T-helper 2 cell treated with Interferon-gamma antibody and Interleukin-4, amounts not matched to agents 5 μg/mL and 100 μg/mL, for 36 hours (primary cell): ENCODE results near the gene HMMR.
"Not testable (repeated sequence)": the region's sequence is repeated elsewhere in the genome, so short reads cannot be mapped to it uniquely, and the experiment has no call there.

Experiments
- DNase-seq: peaks from one replicate; pipeline ENCODE4 v3.0.0; 2021; ENCODE audit warnings: low spot score
- H3K27ac Mint-ChIP-seq: one replicate; pipeline ENCODE4 v1.8.0; 2021; ENCODE audit warnings: mild to moderate bottlenecking, mixed read lengths
- H3K27me3 Mint-ChIP-seq: one replicate; pipeline ENCODE4 v1.8.0; 2021; ENCODE audit warnings: low read depth, mixed read lengths
- H3K36me3 Mint-ChIP-seq: one replicate; pipeline ENCODE4 v1.8.0; 2021; ENCODE audit warnings: low read depth, mixed read lengths
- H3K4me1 Mint-ChIP-seq: one replicate; pipeline ENCODE4 v1.8.0; 2021; ENCODE audit warnings: low read depth, mixed read lengths
- H3K4me3 Mint-ChIP-seq: one replicate; pipeline ENCODE4 v1.8.0; 2022; ENCODE audit warnings: mild to moderate bottlenecking, moderate library complexity, mixed read lengths
- H3K9me3 Mint-ChIP-seq: one replicate; pipeline ENCODE4 v1.8.0; 2021; ENCODE audit warnings: mixed read lengths

Gene HMMR

DNA sequence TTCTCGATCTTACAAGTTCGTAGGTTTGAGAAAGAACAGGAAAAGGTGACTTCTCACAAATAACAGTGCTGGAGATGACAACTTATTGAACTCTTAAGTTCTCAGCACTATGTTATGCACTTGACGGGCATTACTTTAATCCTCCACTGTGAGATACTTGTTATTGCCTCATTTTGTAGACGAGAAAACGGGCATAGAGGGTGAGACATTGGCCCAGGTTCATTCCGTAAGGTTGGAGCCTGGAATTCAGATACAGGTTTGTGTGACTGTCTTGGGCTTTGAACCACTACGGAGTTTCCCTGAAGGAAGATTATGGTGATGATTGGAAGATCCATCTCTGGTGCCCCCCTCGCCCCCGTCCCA is 45.6 kb downstream of the HMMR start:
- peaks cover 57% of the 10 kb centered on the region for H3K4me1 Mint-ChIP-seq
- no peaks in the 10 kb centered on the region for H3K9me3 Mint-ChIP-seq
- peak overlapping the region; percentile 98 for H3K27ac Mint-ChIP-seq
- DNase-seq, result no peak
- H3K4me3 Mint-ChIP-seq, result peak overlapping the region; percentile 98
- H3K27me3 Mint-ChIP-seq, result no peaks in the 10 kb centered on the region
- peaks cover 20% of the 10 kb centered on the region for H3K36me3 Mint-ChIP-seq

DNA sequence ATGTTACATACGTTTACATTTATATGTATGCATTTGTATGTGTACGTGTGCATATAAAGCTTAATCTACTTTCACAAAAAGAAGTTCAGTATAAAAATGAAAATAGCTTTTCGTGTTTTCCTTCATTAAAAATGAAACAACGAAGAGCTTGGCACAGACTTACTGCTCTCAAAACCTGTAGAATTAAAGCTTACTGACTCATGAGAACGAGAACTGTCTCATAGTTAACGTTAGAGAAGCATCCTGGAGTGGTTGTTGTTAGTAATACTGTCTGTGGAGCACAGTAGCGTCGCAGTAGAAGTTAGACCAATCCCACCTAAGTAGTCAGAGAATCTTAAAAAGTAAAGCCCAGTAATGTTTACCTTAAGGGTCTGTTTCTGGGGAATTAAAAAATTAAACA is 46.3 kb downstream of the HMMR start:
- Mint-ChIP-seq H3K4me1 (peaks cover 58% of the 10 kb centered on the region), H3K27me3 (no peaks in the 10 kb centered on the region), H3K4me3 (peak overlapping the region; percentile 98), H3K36me3 (peaks cover 21% of the 10 kb centered on the region), H3K27ac (peak overlapping the region; percentile 98), H3K9me3 (no peaks in the 10 kb centered on the region)
- no peak for DNase-seq

DNA sequence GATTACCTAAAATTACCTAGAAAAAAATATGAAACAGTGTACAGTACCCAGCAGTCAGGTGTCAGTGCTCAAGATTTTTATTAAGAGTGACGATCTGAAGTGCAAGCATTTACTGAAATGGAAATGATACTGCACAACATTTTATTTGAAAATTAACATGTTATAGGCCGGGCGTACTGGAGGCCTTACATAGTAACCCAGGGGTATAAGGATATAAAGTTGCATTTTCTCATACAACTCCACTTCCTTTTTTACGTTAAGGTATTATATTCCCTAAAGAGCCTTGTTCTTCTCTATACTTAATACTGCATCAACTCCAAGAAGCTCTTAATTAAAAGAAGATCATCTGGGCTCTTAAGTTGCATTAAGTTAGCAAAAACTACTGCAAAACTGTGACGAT is 48.3 kb downstream of the HMMR start:
- H3K27me3 Mint-ChIP-seq, result no peaks in the 10 kb centered on the region
- H3K27ac Mint-ChIP-seq, result peak overlapping the region; percentile 83
- no peaks in the 10 kb centered on the region for H3K9me3 Mint-ChIP-seq
- H3K36me3 Mint-ChIP-seq, result peaks cover 39% of the 10 kb centered on the region
- H3K4me1 Mint-ChIP-seq, result peaks cover 55% of the 10 kb centered on the region
- H3K4me3 Mint-ChIP-seq, result peak overlapping the region; percentile 98
- no peak for DNase-seq

DNA sequence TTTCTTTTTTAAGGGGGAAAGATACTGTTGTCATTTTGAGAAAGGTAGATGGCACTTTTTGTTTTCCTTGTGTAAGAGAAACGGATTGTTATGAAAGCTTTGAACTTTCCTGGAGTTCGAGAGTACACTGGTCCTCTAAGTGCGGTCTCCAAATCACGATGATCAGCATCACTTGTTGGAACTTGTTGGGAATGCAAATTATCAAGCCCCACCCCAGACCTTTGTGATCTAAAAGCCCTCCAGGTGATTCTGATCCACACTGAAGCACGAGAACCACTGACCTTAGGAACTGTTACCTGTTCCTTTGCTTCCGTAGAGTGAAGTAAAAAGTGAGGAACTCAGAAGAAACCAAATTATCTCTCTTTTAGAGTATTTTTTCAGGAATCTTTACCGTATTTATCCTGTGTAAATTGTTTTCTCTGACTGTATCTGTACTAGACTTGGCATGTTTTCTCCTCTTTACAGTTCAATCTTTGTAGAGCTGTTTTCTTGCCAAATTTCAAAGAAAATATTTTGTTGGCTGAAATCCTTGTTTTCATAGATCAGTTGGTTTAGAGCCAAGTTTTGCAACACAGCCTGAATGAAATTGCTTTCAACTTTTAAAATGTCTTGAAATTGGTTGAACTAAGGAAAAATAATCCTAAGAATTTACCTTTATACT is 49.0 kb downstream of the HMMR start:
- Mint-ChIP-seq H3K4me3 (peak overlapping the region; percentile 98), H3K9me3 (no peaks in the 10 kb centered on the region), H3K4me1 (peaks cover 50% of the 10 kb centered on the region), H3K27me3 (no peaks in the 10 kb centered on the region), H3K36me3 (peaks cover 43% of the 10 kb centered on the region), H3K27ac (peak overlapping the region; percentile 83)
- no peak for DNase-seq

DNA sequence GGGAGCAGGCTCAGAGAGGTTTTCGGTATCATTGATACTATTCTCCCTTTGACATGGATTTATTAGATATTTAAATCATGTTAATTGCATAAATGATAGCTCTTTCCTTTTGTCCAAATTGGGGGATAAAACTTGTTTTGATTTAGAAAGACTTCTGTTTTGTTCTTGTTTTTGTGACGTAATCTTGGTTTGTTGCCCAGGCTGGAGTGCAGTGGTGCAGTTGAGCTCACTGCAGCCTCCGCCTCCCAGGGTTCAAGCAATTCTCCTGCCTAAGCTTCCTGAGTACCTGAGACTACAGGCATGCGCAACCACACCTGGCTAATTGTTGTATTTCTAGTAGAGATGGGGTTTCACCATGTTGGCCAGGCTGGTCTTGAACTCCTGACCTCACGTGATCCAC is 52.1 kb downstream of the HMMR start:
- Mint-ChIP-seq H3K4me3 (no peak overlapping the region), H3K9me3 (no peaks in the 10 kb centered on the region), H3K4me1 (peaks cover 40% of the 10 kb centered on the region), H3K36me3 (peaks cover 64% of the 10 kb centered on the region), H3K27ac (no peak overlapping the region), H3K27me3 (no peaks in the 10 kb centered on the region)
- no peak for DNase-seq

DNA sequence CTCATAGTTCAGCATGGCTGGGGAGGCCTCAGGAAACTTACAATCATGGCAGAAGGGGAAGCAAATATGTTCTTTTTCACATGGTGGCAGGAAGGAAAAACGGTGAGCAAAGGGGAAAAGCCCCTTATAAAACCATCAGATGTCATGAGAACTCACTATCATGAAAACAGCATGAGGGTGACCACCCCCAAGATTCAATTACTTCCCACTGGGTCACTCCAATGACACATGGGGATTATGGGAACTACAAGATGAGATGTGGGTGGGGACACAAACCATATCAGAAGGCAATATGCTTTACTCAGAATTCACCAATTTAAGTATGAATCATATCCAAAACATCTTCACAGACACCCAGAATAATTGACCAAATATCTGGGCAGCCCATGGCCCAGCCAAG is 64.7 kb downstream of the HMMR start:
- Mint-ChIP-seq H3K9me3 (no peaks in the 10 kb centered on the region), H3K4me1 (no peaks in the 10 kb centered on the region), H3K27me3 (no peaks in the 10 kb centered on the region), H3K27ac (no peak overlapping the region), H3K4me3 (no peak overlapping the region), H3K36me3 (peaks cover 13% of the 10 kb centered on the region)
- DNase-seq, result no peak

DNA sequence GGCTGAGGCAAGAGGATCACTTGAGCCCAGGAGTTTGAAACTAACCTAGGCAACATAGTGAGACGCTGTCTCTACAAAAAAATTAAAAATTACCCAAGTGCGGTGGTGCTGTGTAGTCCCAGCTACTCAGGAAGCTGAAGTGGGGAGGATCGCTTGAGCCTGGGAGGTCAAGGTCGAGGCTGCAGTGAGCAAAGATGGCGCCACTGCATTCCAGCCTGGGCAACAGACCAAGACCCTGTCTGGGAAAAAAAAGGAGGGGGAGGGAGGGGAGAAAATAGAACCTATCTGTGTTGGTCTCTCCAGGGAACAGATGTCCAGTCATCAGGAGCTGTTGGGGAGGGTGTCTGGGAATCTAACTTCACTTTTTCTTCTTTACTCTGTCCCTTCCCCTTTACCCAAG is 69.3 kb downstream of the HMMR start:
- DNase-seq, result no peak
- Mint-ChIP-seq H3K9me3 (no peaks in the 10 kb centered on the region), H3K27me3 (peaks cover 7% of the 10 kb centered on the region), H3K4me3 (no peak overlapping the region), H3K27ac (no peak overlapping the region), H3K36me3 (no peaks in the 10 kb centered on the region), H3K4me1 (no peaks in the 10 kb centered on the region)

DNA sequence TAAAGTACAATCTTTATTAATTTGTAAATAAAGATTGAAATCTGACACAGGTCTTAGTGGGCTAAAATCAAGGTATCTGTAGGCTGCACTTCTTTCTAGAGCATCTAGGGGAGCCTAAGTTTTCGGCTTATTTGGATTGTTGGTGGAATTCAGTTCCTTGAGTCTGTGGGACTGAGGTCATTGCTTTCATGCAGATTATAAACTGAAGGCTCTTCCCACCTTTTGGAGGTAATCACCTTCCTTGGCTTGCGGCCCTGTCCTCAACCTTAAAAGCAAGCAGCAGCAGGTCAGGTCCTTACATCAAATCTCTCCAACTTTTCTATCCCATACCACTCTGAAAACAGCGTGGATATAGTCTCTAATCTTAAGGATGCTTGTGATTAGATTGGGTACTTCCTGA is 70.8 kb downstream of the HMMR start:
- no peak overlapping the region for H3K4me3 Mint-ChIP-seq
- no peak overlapping the region for H3K27ac Mint-ChIP-seq
- H3K27me3 Mint-ChIP-seq, result peaks cover 7% of the 10 kb centered on the region
- no peaks in the 10 kb centered on the region for H3K4me1 Mint-ChIP-seq
- no peak for DNase-seq
- no peaks in the 10 kb centered on the region for H3K9me3 Mint-ChIP-seq
- H3K36me3 Mint-ChIP-seq, result no peaks in the 10 kb centered on the region

DNA sequence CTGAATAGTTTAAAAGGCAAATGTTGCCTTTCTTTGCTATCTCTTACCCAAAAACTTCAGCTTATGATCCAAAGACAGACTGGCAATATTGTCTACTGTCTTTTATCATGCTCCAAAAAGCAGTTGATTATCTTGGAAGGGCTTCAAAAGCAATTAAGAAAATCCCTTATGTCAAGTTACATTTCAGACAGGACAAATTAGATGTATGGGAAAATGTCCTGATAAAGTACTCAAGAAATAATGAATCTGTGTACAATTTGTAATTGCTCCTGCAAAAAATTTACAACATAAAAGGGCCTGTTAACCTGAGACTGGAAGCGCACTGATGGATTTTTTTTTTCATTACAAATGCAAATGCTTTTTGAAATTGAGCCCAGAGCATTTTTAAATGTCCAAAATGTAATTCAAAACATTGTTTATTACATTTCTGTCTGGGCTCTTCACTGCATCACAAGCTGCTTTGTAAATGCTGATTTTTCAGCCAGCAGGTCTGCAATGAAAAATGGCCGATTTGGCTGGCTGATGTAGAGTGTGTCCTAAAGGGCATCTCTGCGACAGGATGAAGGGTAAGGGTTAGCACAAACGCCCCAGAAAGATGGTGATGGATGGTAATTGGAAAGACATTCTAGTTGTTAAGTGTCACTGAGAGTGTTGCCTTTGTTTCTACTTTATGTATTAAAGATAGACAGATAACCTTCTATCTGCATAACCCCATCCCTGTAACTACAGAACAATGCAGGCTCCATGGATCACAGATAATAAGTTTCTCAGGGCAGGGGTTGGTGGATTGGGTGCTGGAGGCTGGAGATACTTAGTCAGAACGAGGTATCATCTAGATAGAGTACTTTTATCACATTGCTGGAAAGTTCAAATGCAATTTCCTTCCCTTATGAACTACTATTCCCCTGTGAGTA is 72.0 kb downstream of the HMMR start:
- DNase-seq, result no peak
- H3K9me3 Mint-ChIP-seq, result no peaks in the 10 kb centered on the region
- no peaks in the 10 kb centered on the region for H3K36me3 Mint-ChIP-seq
- H3K27ac Mint-ChIP-seq, result no peak overlapping the region
- no peaks in the 10 kb centered on the region for H3K4me1 Mint-ChIP-seq
- H3K4me3 Mint-ChIP-seq, result no peak overlapping the region
- peaks cover 7% of the 10 kb centered on the region for H3K27me3 Mint-ChIP-seq

DNA sequence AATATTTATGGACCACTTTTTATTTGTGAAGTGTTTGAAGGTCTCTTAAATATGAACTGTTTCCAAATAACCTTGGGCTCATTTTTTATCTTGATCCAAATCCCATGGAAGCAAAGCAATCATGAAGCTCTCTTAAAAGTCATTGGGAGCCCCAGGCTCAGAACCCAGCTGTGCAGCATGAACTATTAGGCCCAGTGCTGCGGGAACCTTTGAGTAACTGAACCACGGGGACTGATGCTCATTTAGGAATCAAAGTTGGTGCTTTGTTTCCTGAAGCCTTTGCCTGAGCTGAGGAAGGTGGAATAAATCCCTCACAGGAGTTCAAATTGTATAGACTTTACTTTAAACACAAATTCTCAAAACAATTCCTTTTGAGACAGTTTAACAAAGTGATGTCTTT is 72.8 kb downstream of the HMMR start:
- no peak for DNase-seq
- no peak overlapping the region for H3K27ac Mint-ChIP-seq
- no peak overlapping the region for H3K4me3 Mint-ChIP-seq
- no peaks in the 10 kb centered on the region for H3K36me3 Mint-ChIP-seq
- H3K4me1 Mint-ChIP-seq, result no peaks in the 10 kb centered on the region
- H3K27me3 Mint-ChIP-seq, result peaks cover 10% of the 10 kb centered on the region
- no peaks in the 10 kb centered on the region for H3K9me3 Mint-ChIP-seq

DNA sequence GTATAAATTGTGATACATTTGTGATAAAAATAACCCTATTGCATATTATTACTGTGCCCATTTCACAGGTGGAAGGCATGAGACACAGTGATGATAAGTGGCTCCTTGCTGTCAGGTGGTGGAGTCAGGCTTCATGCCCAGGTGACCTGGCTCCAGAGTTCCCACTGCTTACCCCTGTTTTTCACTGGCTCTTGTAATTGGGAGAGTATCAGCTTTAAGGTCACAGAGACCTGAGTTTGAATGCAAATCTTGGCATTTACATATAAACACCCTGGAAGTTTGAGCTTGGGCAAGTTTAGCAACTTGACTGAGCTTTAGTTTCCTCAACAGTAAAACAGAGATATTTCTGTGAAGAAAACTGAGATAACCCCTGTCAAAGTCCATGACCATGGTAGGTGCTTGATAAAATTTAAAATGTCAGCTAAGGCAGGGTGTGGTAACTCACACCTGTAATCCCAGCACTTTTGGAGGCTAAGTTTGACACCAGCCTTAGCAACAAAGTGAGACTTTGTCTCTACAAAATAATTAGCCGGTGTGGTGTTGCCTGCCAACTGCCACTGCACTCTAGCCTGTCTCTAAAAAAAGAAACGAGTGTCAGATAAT is 74.2 kb downstream of the HMMR start:
- H3K9me3 Mint-ChIP-seq, result no peaks in the 10 kb centered on the region
- H3K27ac Mint-ChIP-seq, result no peak overlapping the region
- H3K4me1 Mint-ChIP-seq, result no peaks in the 10 kb centered on the region

DNA sequence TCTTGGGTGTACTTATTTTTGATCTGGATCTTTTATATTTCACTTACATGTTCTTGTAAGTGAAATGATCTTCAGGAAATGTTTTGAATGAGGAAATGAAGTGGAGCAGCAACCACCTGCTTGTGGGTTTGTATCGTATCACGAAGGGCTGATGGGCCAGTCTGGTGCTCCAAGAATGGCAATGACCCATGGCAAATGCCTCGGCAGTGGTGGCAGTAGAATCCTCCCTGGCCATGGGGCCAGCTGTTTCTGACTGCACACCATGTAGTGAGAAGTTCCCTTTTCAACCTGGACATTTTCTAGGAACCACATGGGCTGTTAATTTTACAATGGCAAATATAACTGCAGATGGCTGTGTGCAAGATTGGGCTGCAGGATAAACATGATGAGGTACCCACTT is 74.9 kb downstream of the HMMR start:
- no peaks in the 10 kb centered on the region for H3K9me3 Mint-ChIP-seq
- H3K4me1 Mint-ChIP-seq, result no peaks in the 10 kb centered on the region
- H3K4me3 Mint-ChIP-seq, result no peak overlapping the region
- peaks cover 14% of the 10 kb centered on the region for H3K27me3 Mint-ChIP-seq
- H3K36me3 Mint-ChIP-seq, result no peaks in the 10 kb centered on the region
- no peak overlapping the region for H3K27ac Mint-ChIP-seq
- DNase-seq, result no peak

More for the DNA sequence above, 74.2 kb downstream of the HMMR start:
- DNase-seq, result no peak
- no peak overlapping the region for H3K4me3 Mint-ChIP-seq
- H3K27me3 Mint-ChIP-seq, result peaks cover 14% of the 10 kb centered on the region
- no peaks in the 10 kb centered on the region for H3K36me3 Mint-ChIP-seq

DNA sequence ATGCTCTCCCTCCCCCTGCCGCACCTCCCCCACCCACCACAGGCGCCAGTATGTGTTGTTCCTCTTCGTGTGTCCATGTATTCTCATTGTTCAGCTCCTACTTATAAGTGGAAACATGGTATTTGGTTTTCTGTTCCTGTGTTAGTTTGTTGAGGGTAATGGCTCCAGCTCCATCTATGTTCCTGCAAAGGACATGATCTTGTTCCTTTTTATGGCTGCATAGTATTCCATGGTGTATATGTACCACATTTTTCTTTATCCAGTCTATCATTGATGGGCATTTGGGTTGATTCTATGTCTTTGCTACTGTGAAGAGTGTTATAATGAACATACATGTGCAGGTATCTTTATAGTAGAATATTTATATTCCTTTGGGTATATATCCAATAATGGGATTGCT is 76.0 kb downstream of the HMMR start:
- H3K27ac Mint-ChIP-seq, H3K36me3 Mint-ChIP-seq, DNase-seq, H3K4me1 Mint-ChIP-seq, H3K9me3 Mint-ChIP-seq, H3K4me3 Mint-ChIP-seq: not testable (repeated sequence)
- peaks cover 13% of the 10 kb centered on the region for H3K27me3 Mint-ChIP-seq

DNA sequence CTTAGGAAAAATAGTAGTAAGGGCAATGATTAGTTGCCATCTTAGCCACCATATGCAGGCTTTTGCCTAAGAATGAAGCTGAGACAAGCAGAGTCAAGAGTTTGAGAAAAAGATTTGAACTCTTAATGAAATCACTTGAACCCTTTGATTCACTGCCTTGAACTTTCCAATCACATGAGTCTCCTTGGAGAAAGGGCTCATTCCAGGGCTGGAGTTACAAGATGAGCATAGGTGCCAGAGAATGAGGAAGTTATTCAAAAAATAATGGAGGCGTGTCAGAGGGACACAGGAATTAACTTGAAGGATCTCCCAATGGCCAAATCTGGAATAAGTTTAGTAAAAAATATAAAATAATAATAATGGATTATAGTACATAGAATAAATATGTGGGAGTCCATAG is 80.3 kb downstream of the HMMR start:
- Mint-ChIP-seq H3K36me3 (no peaks in the 10 kb centered on the region), H3K9me3 (no peaks in the 10 kb centered on the region), H3K27me3 (peaks cover 11% of the 10 kb centered on the region), H3K4me1 (no peaks in the 10 kb centered on the region), H3K27ac (no peak overlapping the region), H3K4me3 (no peak overlapping the region)
- no peak for DNase-seq
